GM12878 (cell line): ENCODE data around the gene TDRD12. TPM values are rescaled to one million over a fixed set of nuclear protein-coding genes. Genes with fewer than 3 reads are reported as not detected.

Experiments
- ATAC-seq: fragments of 200-7000 bp; cut with Tn5 transposase; 3 replicates; pipeline ENCODE4 v1.9.1; 2020; ENCODE audit warnings: mild to moderate bottlenecking, moderate library complexity
- BruUV-seq: library from RNA; stranded (reverse); fragments of 400-500 nt; replicated peaks from 2 replicates; lab custom pipeline; 2021; lab: Mats Ljungman, UMichigan
- CTCF ChIA-PET: fragments of 300-600 bp; sonication (Branson Sonifier 250); formaldehyde crosslinking; extraction: SDS; loops from one replicate; lab custom pipeline; 2021; ENCODE audit warnings: inconsistent platforms; lab: Yijun Ruan, JAX
- POLR2A ChIA-PET: fragments of 350-600 bp; formaldehyde crosslinking; extraction: SDS; loops from one replicate; lab custom pipeline; 2021; ENCODE audit warnings: inconsistent platforms; lab: Charles Lee
- RAD21 ChIA-PET: fragments of 300-600 bp; sonication (Branson Sonifier 250); formaldehyde crosslinking; loops from one replicate; lab custom pipeline; 2023; ENCODE audit warnings: antibody characterized with exemption; ENCODE audit not compliant: unreplicated experiment; lab: Charles Lee
- SMC1A ChIA-PET: fragments of 300-600 bp; sonication (Branson Sonifier 250); formaldehyde crosslinking; loops from one replicate; lab custom pipeline; 2023; ENCODE audit not compliant: unreplicated experiment, uncharacterized antibody; lab: Charles Lee
- DNase-seq: peaks from one replicate; pipeline ENCODE4 v3.0.0-alpha.2; 2011; ENCODE audit warnings: low read depth, low spot score
- FAIRE-seq: peaks from 3 replicates; lab custom pipeline; 2011; peaks lifted over from hg19 to GRCh38; lab: Jason Lieb, UNC
- H2AFZ ChIP-seq: 2 replicates; pipeline ENCODE4 v1.6.0; 2011; ENCODE audit warnings: low read depth, low read length, control low read depth; ENCODE audit not compliant: control insufficient read depth
- H3K27ac ChIP-seq: 2 replicates; pipeline ENCODE4 v1.5.1; 2011; ENCODE audit warnings: control low read depth; ENCODE audit not compliant: control insufficient read depth, insufficient read depth
- H3K27me3 ChIP-seq, 2 experiments: replicated peaks in 1 of 2; 2 replicates each; pipeline versions ENCODE4 v1.6.0 to v1.6.1; 2011; ENCODE audit warnings: low read length in 1 of 2; ENCODE audit not compliant: control insufficient read depth in 2 of 2, insufficient read depth in 2 of 2
- H3K36me3 ChIP-seq, 2 experiments: 2 replicates each; pipeline ENCODE4 v1.5.1; 2011; ENCODE audit warnings: low read length in 1 of 2; ENCODE audit not compliant: control insufficient read depth in 2 of 2, insufficient read depth in 2 of 2
- H3K4me1 ChIP-seq: 2 replicates; pipeline ENCODE4 v1.6.1; 2011; ENCODE audit warnings: mild to moderate bottlenecking, low read length, moderate library complexity, mixed read lengths; ENCODE audit not compliant: control insufficient read depth, insufficient read depth
- H3K4me2 ChIP-seq: 2 replicates; pipeline ENCODE4 v1.6.0; 2011; ENCODE audit warnings: control low read depth; ENCODE audit not compliant: control insufficient read depth, insufficient read depth
- H3K4me3 ChIP-seq: fragments of 200-600 bp; sonication (generic); 2 replicates; pipeline ENCODE4 v1.5.1; 2016
- H3K79me2 ChIP-seq: 2 replicates; pipeline ENCODE4 v1.6.0; 2011; ENCODE audit warnings: low read length; ENCODE audit not compliant: control insufficient read depth, insufficient read depth
- H3K9ac ChIP-seq: 2 replicates; pipeline ENCODE4 v1.8.0; 2011; ENCODE audit warnings: low read length, control low read depth, mixed read lengths; ENCODE audit not compliant: control insufficient read depth, insufficient read depth
- H3K9me3 ChIP-seq: replicated peaks from 3 replicates; pipeline ENCODE4 v1.5.1; 2011; ENCODE audit warnings: mild to moderate bottlenecking, low read length; ENCODE audit not compliant: control insufficient read depth, insufficient read depth
- H4K20me1 ChIP-seq: 2 replicates; pipeline ENCODE4 v1.6.0; 2011; ENCODE audit not compliant: control insufficient read depth, insufficient read depth
- ATF2 ChIP-seq: IDR thresholded peaks from 2 replicates; pipeline ENCODE4 v1.6.1; 2012; ENCODE audit warnings: low read length, inconsistent platforms
- CREM ChIP-seq: IDR thresholded peaks from 2 replicates; pipeline ENCODE4 v1.6.1; 2014; ENCODE audit warnings: antibody characterized with exemption, low read depth
- IRF4 ChIP-seq: IDR thresholded peaks from 2 replicates; pipeline ENCODE4 v1.6.1; 2011; ENCODE audit warnings: low read depth, low read length
- JUNB ChIP-seq: IDR thresholded peaks from 2 replicates; pipeline ENCODE4 v1.6.1; 2016; ENCODE audit warnings: antibody characterized with exemption, mild to moderate bottlenecking
- JUND ChIP-seq: IDR thresholded peaks from 2 replicates; pipeline ENCODE4 v1.6.1; 2012; ENCODE audit warnings: low read depth, mild to moderate bottlenecking, low read length, improper control_type of control experiment, moderate library complexity
- MTA3 ChIP-seq: IDR thresholded peaks from 2 replicates; pipeline ENCODE4 v1.6.1; 2012; ENCODE audit warnings: low read length, inconsistent platforms, borderline replicate concordance
- SREBF1 ChIP-seq: IDR thresholded peaks from 2 replicates; pipeline ENCODE4 v1.6.1; 2012; ENCODE audit warnings: mild to moderate bottlenecking, low read length
- STAT3 ChIP-seq: IDR thresholded peaks from 2 replicates; pipeline ENCODE4 v1.6.1; 2011; ENCODE audit warnings: low read depth, low read length, improper control_type of control experiment
- YBX1 ChIP-seq: fragments of 450-650 bp; IDR thresholded peaks from 2 replicates; pipeline ENCODE4 v1.6.1; 2016; ENCODE audit warnings: antibody characterized with exemption
- ZZZ3 ChIP-seq: IDR thresholded peaks from 2 replicates; pipeline ENCODE4 v1.6.1; 2011; ENCODE audit warnings: low read depth; ENCODE audit not compliant: control insufficient read depth, insufficient read length
- WGBS: methylation state at CpG from one replicate; pipeline ENCODE4 v1.1.6; 2016; ENCODE audit warnings: low lambda C conversion rate; ENCODE audit not compliant: insufficient replicate concordance, insufficient coverage; ENCODE audit errors: missing lambda C conversion rate; 5-methylcytosine and 5-hydroxymethylcytosine counted together
- in situ Hi-C: fragments of 300-500 bp; cut with MboI; formaldehyde crosslinking; loops from 9 replicates; pipeline ENCODE4 v1.14.3; 2018; ENCODE audit warnings: mixed read lengths
- intact Hi-C: fragments of 100-400 bp; cut with micrococcal nuclease; formaldehyde crosslinking; loops from one replicate; pipeline ENCODE4 v1.14.2; 2022; ENCODE audit not compliant: unreplicated experiment
- polyA plus RNA-seq, 11 experiments: library from polyadenylated mRNA; depleted of rRNA in 4 of 11; unstranded in 6 of 11; stranded (reverse) in 5 of 11; fragments of >200 nt; fragmentation: Nextera tagmentation in 4 of 11; fragmentation: Illumina TruSeq in 1 of 11; extraction: Ambion mirVana in 4 of 11; extraction: Trizol in 1 of 11; gene quantifications; 1 replicate in 1 of 11; 2 replicates in 10 of 11; pipeline versions ENCODE4 v1.2.1 to v1.2.3, GENCODE V29; 2011 to 2016; ENCODE audit warnings: inconsistent platforms in 2 of 11, missing spikeins in 2 of 11, low read depth in 1 of 11
- total RNA-seq, 4 experiments: library from RNA; depleted of rRNA in 3 of 4; stranded (reverse); fragments of >200 nt in 3 of 4; fragmentation: Illumina TruSeq in 1 of 4; extraction: Trizol in 1 of 4; gene quantifications; 2 replicates each; pipeline versions ENCODE4 v1.2.1 to v1.2.3, GENCODE V29; 2013 to 2021

Gene TDRD12
- total and polyA plus RNA-seq, 10 of the 15 experiments (the other 5 are each of a cell fraction or from before 2014, with no cell fraction given) = 0.08 to 0.15 TPM; not detected in 8

- H2AFZ ChIP-seq = no peak overlapping the region
- no peaks in the 10 kb centered on the region for H3K79me2 ChIP-seq
- ChIA-PET RAD21 (no interaction called here), SMC1A (interaction anchor here (1.2 kb wide), 1 partner anchor 15 kb away, joined by 3 read pairs; no protein-coding TSS in a partner anchor), CTCF (no interaction called here), POLR2A (no interaction called here)
- H3K9ac ChIP-seq = no peak overlapping the region
- H3K4me3 ChIP-seq = no peak overlapping the region
- no peak for ATAC-seq
- H3K4me1 ChIP-seq = no peaks in the 10 kb centered on the region
- in situ Hi-C loops = no loop called here
- no peaks in the 10 kb centered on the region for H4K20me1 ChIP-seq
- no peaks in the 10 kb centered on the region for H3K9me3 ChIP-seq
- intact Hi-C loops = no loop called here
- no peak for DNase-seq
- FAIRE-seq = no peak
- H3K27ac ChIP-seq = no peak overlapping the region
- BruUV-seq = no TSS peak
- TF ChIP-seq YBX1 (no peak), IRF4 (no peak), JUNB (no peak), SREBF1 (no peak), ZZZ3 (no peak), MTA3 (no peak), CREM (no peak), JUND (no peak), ATF2 (no peak), STAT3 (no peak)
- H3K27me3 ChIP-seq = no peaks in the 10 kb centered on the region
- H3K4me2 ChIP-seq = no peak overlapping the region
- no peaks in the 10 kb centered on the region for H3K36me3 ChIP-seq
- 42% methylated on average over 4 of the region's 4 CpGs for WGBS
These were observed 37.2 kb upstream of the TDRD12 start for GRCh38 chr19:32682317-32682716.
